Astrocyte (in vitro differentiated cells and primary cell): ENCODE data around the gene SLC25A13. TPM values are rescaled to one million over a fixed set of nuclear protein-coding genes. Genes with fewer than 3 reads are reported as not detected.

ENCODE experiments used
- DNase-seq: peaks from one replicate; pipeline ENCODE4 v3.0.0-alpha.2; 2010; ENCODE audit warnings: low read depth
- FAIRE-seq: peaks from 2 replicates; lab custom pipeline; 2011; peaks lifted over from hg19 to GRCh38; lab: Jason Lieb, UNC
- H2AFZ ChIP-seq: 2 replicates; pipeline ENCODE4 v1.6.0; 2012; ENCODE audit warnings: low read depth, low read length, inconsistent platforms
- H3K27ac ChIP-seq: 2 replicates; pipeline ENCODE4 v1.5.1; 2011; ENCODE audit warnings: low read depth, low read length, inconsistent platforms
- H3K27me3 ChIP-seq: 2 replicates; pipeline ENCODE4 v1.6.0; 2011; ENCODE audit warnings: low read length, inconsistent platforms; ENCODE audit not compliant: insufficient read depth
- H3K36me3 ChIP-seq: 2 replicates; pipeline ENCODE4 v1.5.1; 2011; ENCODE audit warnings: low read length, inconsistent platforms; ENCODE audit not compliant: insufficient read depth
- H3K4me1 ChIP-seq: 2 replicates; pipeline ENCODE4 v1.5.1; 2011; ENCODE audit warnings: low read length, inconsistent platforms; ENCODE audit not compliant: insufficient read depth
- H3K4me2 ChIP-seq: 2 replicates; pipeline ENCODE4 v1.6.0; 2012; ENCODE audit warnings: low read length, inconsistent platforms
- H3K4me3 ChIP-seq: 2 replicates; pipeline ENCODE4 v1.5.1; 2011; ENCODE audit warnings: low read depth, mild to moderate bottlenecking, low read length, inconsistent platforms; ENCODE audit not compliant: insufficient read depth
- H3K79me2 ChIP-seq: 2 replicates; pipeline ENCODE4 v1.6.0; 2012; ENCODE audit warnings: mild to moderate bottlenecking, low read length, inconsistent platforms; ENCODE audit not compliant: insufficient read depth
- H3K9ac ChIP-seq: 2 replicates; pipeline ENCODE4 v1.6.0; 2012; ENCODE audit warnings: mild to moderate bottlenecking, low read length, inconsistent platforms
- H3K9me3 ChIP-seq: 2 replicates; pipeline ENCODE4 v1.5.1; 2012; ENCODE audit warnings: low read depth, mild to moderate bottlenecking, low read length, inconsistent platforms; ENCODE audit not compliant: insufficient read depth
- H4K20me1 ChIP-seq: 2 replicates; pipeline ENCODE4 v1.6.0; 2012; ENCODE audit warnings: low read length, inconsistent platforms; ENCODE audit not compliant: insufficient read depth
- H3K27ac Mint-ChIP-seq: one replicate; pipeline ENCODE4 v1.8.0; 2021; ENCODE audit warnings: mild to moderate bottlenecking, mixed read lengths; ENCODE audit not compliant: unreplicated experiment
- H3K27me3 Mint-ChIP-seq: one replicate; pipeline ENCODE4 v1.8.0; 2021; ENCODE audit warnings: low read depth, mixed read lengths; ENCODE audit not compliant: unreplicated experiment
- H3K36me3 Mint-ChIP-seq: one replicate; pipeline ENCODE4 v1.8.0; 2021; ENCODE audit warnings: low read depth, mixed read lengths; ENCODE audit not compliant: unreplicated experiment
- H3K4me1 Mint-ChIP-seq: one replicate; pipeline ENCODE4 v1.8.0; 2021; ENCODE audit warnings: low read depth, mixed read lengths; ENCODE audit not compliant: unreplicated experiment
- H3K4me3 Mint-ChIP-seq: one replicate; pipeline ENCODE4 v1.8.0; 2021; ENCODE audit warnings: mild to moderate bottlenecking, moderate library complexity, mixed read lengths; ENCODE audit not compliant: unreplicated experiment
- H3K9me3 Mint-ChIP-seq: one replicate; pipeline ENCODE4 v1.8.0; 2021; ENCODE audit warnings: mild to moderate bottlenecking, mixed read lengths; ENCODE audit not compliant: unreplicated experiment
- CTCF ChIP-seq: IDR thresholded peaks from 2 replicates; pipeline ENCODE4 v1.5.1; 2011; ENCODE audit warnings: low read depth, mild to moderate bottlenecking, inconsistent platforms, low read length, moderate library complexity; ENCODE audit not compliant: insufficient read depth
- EZH2 ChIP-seq: IDR thresholded peaks from 2 replicates; pipeline ENCODE4 v1.6.1; 2012; ENCODE audit warnings: mild to moderate bottlenecking, low read length, inconsistent platforms; ENCODE audit not compliant: insufficient read depth
- total RNA-seq: library from RNA; stranded (reverse); gene quantifications from 2 replicates; pipeline ENCODE4 v1.2.1, GENCODE V29; 2021

The SLC25A13 gene
- total RNA-seq, 1 donor from 2014 or later, result 58.1 TPM

GRCh38 chr7:96221888-96222287 lies 100.0 kb downstream of the SLC25A13 start:
- no peak overlapping the region for H3K4me3 ChIP-seq
- Mint-ChIP-seq H3K9me3 (no peaks in the 10 kb centered on the region), H3K27me3 (no peaks in the 10 kb centered on the region), H3K36me3 (no peaks in the 10 kb centered on the region), H3K27ac (no peak overlapping the region), H3K4me3 (no peak overlapping the region), H3K4me1 (peaks cover 12% of the 10 kb centered on the region)
- no peak for TF ChIP-seq CTCF
- TF ChIP-seq EZH2, result no peak
- H4K20me1 ChIP-seq, result peaks cover 5% of the 10 kb centered on the region
- no peaks in the 10 kb centered on the region for H3K36me3 ChIP-seq
- FAIRE-seq (no peak), DNase-seq (no peak)
- no peak overlapping the region for H2AFZ ChIP-seq
- no peaks in the 10 kb centered on the region for H3K27me3 ChIP-seq
- H3K4me1 ChIP-seq, result no peaks in the 10 kb centered on the region
- no peaks in the 10 kb centered on the region for H3K9me3 ChIP-seq
- no peak overlapping the region for H3K27ac ChIP-seq
- no peaks in the 10 kb centered on the region for H3K79me2 ChIP-seq
- no peak overlapping the region for H3K9ac ChIP-seq
- H3K4me2 ChIP-seq, result no peak overlapping the region

GRCh38 chr7:96219378-96220130 lies 102.3 kb downstream of the SLC25A13 start:
- Histone ChIP-seq H2AFZ (no peak overlapping the region), H3K4me1 (no peaks in the 10 kb centered on the region), H3K9me3 (no peaks in the 10 kb centered on the region), H3K27ac (no peak overlapping the region), H3K4me2 (no peak overlapping the region), H3K36me3 (no peaks in the 10 kb centered on the region), H3K79me2 (no peaks in the 10 kb centered on the region), H3K4me3 (no peak overlapping the region), H4K20me1 (peaks cover 5% of the 10 kb centered on the region), H3K27me3 (no peaks in the 10 kb centered on the region), H3K9ac (no peak overlapping the region)
- peak; percentile 72 for DNase-seq
- no peak overlapping the region for H3K4me3 Mint-ChIP-seq
- H3K9me3 Mint-ChIP-seq, result no peaks in the 10 kb centered on the region
- no peak for FAIRE-seq
- H3K36me3 Mint-ChIP-seq, result no peaks in the 10 kb centered on the region
- H3K4me1 Mint-ChIP-seq, result peaks cover 12% of the 10 kb centered on the region
- peak overlapping the region; percentile 1 for H3K27ac Mint-ChIP-seq
- H3K27me3 Mint-ChIP-seq, result no peaks in the 10 kb centered on the region
- TF ChIP-seq EZH2 (no peak), CTCF (no peak)

GRCh38 chr7:96218664-96219243 lies 103.1 kb downstream of the SLC25A13 start:
- Mint-ChIP-seq H3K9me3 (no peaks in the 10 kb centered on the region), H3K27ac (no peak overlapping the region), H3K4me1 (peaks cover 12% of the 10 kb centered on the region), H3K4me3 (no peak overlapping the region), H3K36me3 (no peaks in the 10 kb centered on the region), H3K27me3 (no peaks in the 10 kb centered on the region)
- Histone ChIP-seq H3K4me2 (no peak overlapping the region), H3K4me1 (no peaks in the 10 kb centered on the region), H4K20me1 (no peaks in the 10 kb centered on the region), H3K27me3 (no peaks in the 10 kb centered on the region), H3K9me3 (no peaks in the 10 kb centered on the region), H3K36me3 (no peaks in the 10 kb centered on the region), H3K9ac (no peak overlapping the region), H3K4me3 (no peak overlapping the region), H3K27ac (no peak overlapping the region), H3K79me2 (no peaks in the 10 kb centered on the region), H2AFZ (no peak overlapping the region)
- no peak for DNase-seq
- TF ChIP-seq CTCF (no peak), EZH2 (no peak)
- no peak for FAIRE-seq
